ENCODE results near the gene CHIT1.
A peak's percentile ranks its signal among the peaks of the same experiment; 100 is the strongest.

The CHIT1 gene

DNA sequence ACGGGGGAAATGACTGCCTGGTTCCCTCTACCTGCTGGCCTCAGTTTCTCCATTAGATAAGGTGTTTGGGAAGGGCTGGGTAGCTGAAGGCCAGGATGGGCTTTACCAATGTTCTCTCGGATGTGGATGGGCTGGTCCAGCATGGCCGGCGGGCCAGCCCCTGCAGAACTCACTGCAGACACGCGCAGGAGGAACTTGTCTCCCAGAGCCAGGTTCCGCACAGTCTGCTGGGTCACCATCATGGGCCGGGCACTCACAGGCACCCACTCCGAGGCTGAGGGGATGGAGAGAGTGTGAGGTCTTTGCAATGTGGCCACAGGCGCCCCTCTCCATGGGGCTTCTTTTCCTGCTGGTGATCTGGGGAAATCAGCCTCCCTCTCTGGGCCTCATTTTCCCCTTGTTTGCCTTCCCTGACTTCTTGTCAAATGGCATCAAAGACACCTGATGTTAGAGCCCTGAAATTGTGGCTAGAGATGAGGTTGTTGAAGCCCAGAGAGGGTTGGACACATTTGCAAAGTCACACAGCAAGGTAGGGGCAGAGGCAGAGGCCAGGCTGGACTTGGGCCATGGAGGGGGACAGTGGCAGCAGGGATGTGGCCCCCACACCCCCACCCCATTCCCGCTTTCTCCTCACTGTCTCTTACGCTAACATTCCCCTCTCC, 55.0 kb downstream of the CHIT1 start:
- TF ChIP-seq, protein P1, sequence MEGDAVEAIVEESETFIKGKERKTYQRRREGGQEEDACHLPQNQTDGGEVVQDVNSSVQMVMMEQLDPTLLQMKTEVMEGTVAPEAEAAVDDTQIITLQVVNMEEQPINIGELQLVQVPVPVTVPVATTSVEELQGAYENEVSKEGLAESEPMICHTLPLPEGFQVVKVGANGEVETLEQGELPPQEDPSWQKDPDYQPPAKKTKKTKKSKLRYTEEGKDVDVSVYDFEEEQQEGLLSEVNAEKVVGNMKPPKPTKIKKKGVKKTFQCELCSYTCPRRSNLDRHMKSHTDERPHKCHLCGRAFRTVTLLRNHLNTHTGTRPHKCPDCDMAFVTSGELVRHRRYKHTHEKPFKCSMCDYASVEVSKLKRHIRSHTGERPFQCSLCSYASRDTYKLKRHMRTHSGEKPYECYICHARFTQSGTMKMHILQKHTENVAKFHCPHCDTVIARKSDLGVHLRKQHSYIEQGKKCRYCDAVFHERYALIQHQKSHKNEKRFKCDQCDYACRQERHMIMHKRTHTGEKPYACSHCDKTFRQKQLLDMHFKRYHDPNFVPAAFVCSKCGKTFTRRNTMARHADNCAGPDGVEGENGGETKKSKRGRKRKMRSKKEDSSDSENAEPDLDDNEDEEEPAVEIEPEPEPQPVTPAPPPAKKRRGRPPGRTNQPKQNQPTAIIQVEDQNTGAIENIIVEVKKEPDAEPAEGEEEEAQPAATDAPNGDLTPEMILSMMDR (IDR thresholded peaks at IDR 0.05; ENCODE audit: extremely low read depth, insufficient read depth, missing control alignments) = no peak
- in situ Hi-C loops (cut with MboI; ENCODE audit: low pct_unique_long_range_greater_than_20kb, low sequenced_read_pairs, unreplicated experiment) = no loop called here
- no peak for DNase-seq (ENCODE audit: low spot score)

DNA sequence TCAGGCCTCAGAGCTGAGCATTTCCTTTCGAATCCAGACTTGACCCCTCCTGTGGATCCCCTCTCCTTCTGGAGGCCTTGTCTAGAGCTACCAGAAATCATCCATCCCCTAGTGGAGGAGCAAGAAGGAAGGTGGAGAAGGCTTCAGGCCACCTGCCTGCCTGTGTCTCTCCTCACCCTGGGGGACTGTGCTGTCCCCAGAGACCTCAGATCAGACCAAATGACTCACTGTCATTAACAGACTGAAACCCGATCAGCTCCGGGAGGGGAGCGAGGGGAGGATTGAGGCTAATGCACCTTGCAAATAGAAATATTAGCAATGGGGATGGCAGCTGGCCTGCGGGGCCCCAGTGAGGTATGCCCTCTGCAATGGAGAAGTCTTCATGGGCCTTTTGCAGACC, 55.9 kb downstream of the CHIT1 start:
- TF ChIP-seq, protein P1 (IDR thresholded peaks at IDR 0.05; ENCODE audit: extremely low read depth, insufficient read depth, missing control alignments) = no peak
- in situ Hi-C loops (cut with MboI; ENCODE audit: low pct_unique_long_range_greater_than_20kb, low sequenced_read_pairs, unreplicated experiment) = no loop called here
- DNase-seq (ENCODE audit: low spot score) = peak; percentile 88

DNA sequence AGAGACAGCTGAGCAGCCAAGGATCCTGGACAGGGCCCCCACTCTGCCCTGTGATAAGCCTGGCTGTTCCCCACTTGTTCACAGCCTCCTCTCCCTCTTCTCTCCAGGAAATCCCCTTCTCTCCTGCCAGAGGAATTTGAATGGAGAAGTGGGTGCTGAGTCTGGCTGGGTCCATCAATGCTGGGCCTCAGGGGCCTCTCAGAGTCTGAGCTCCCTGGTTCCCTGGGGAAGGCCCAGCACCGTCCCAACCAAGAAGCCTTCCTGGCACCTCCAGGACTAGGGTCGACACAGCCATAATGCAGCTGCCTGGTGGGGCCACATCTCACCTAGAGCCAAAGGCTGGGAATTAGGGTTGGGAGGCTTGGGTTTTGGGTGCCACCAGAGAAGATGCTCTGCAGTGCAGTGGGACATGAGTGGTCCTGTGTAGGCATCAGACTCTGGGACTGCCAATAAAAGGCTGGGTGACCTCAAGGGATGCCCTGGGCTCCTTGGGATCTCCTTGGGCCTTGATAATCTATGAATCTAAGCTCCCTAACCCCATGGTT, 56.4 kb downstream of the CHIT1 start:
- no peak for DNase-seq (ENCODE audit: low spot score)
- TF ChIP-seq, protein P1 (IDR thresholded peaks at IDR 0.05; ENCODE audit: extremely low read depth, insufficient read depth, missing control alignments) = no peak
- in situ Hi-C loops (cut with MboI; ENCODE audit: low pct_unique_long_range_greater_than_20kb, low sequenced_read_pairs, unreplicated experiment) = no loop called here

DNA sequence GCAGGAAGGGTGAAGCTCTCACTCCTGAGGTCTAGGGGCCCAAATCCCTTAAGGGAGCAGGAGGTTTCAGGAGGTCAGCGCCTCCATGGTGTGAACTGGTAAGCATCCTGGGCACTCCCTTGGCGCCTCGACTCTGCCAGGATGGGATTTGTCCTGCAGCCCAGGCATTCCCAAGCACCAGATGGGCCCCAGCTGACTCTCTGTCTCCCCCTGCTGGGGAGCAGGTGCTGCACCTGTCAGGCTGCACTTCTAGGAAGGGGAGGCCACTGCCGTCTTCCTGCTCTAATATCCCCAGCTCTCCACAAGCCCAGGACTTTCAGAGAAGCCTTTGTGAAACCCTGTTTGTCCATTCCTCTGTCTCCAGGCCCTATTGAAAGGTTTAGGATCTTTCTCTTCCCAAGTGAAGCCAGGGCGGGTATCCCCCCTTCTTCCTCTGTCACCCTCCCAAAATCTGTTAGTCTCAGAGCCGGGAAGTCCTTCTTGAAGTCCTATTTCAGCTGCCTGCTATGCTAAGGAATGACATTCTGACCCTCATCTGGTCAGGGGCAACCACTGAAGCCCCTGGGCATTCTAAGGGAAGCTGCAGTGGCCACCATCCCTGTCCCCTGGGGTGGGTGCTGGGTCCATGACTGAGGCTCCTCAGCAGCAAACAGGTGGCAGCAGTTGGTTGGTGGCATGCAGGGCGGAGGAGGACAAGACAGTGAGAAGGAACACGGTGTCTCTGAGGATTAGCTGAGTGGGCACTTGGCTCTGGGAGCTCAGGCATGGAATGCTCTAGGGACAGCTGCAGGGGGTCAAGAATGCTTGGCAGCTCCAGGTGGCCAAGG, 57.1 kb downstream of the CHIT1 start:
- TF ChIP-seq, protein P1 (IDR thresholded peaks at IDR 0.05; ENCODE audit: extremely low read depth, insufficient read depth, missing control alignments) = peak; percentile 89
- peak; percentile 82 for DNase-seq (ENCODE audit: low spot score)
- in situ Hi-C loops (cut with MboI; ENCODE audit: low pct_unique_long_range_greater_than_20kb, low sequenced_read_pairs, unreplicated experiment) = no loop called here

DNA sequence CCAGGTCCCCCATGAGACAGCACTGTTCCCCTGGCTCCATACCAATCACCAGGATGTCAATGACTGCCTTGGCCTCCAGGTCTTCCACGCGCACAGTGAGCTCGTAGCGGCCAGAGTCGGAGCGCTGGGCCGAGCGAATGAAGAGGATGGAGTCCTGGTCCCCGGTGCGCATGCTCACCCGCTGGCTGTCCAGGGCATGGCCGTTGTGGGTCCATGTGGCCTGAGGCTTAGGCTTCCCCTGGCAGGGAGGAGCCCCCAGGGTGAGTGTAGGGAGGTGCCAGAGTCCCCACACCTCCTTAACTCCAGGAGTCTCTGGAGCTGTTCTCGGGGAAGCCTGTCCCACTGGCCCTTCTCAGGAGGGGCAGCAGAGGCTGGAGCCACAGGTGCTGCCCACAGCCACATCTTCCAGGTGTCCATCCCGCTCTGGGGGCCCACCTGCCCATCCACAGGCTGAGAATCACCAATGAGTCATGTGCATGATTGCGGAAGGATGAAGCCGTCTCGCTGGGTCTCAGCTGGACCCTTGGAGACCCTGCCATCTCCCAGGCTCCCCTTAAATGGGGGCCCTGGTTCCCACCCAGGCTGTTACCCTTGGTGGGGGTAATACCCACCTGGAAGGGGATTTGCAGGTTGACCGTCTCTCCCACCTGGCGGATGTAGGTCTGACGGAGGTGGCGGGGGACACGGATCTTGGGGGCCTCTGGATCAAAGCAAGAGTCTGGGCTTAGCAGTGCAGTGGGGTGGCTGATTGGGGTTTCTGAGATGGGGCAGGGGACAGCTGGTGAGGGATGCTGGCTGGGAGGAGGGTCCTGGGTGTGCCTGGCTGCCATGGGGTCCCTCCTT, 57.9 kb downstream of the CHIT1 start:
- no peak for DNase-seq (ENCODE audit: low spot score)
- TF ChIP-seq, protein P1 (IDR thresholded peaks at IDR 0.05; ENCODE audit: extremely low read depth, insufficient read depth, missing control alignments) = no peak
- in situ Hi-C loops (cut with MboI; ENCODE audit: low pct_unique_long_range_greater_than_20kb, low sequenced_read_pairs, unreplicated experiment) = no loop called here

All from GM13977 (cell line).